Loucy (cell line): ENCODE results near the gene QPRT.

Experiments used
- CTCF ChIP-seq: fragments of 200-600 bp; sonication (generic); conservative IDR thresholded peaks from 2 replicates; pipeline ENCODE4 v1.5.1; 2014; ENCODE audit warnings: mild to moderate bottlenecking, antibody characterized with exemption, low read length
- EZH2phosphoT487 ChIP-seq: fragments of 200-600 bp; IDR thresholded peaks from 2 replicates; pipeline ENCODE4 v1.6.1; 2018; ENCODE audit warnings: antibody characterized with exemption, mild to moderate bottlenecking, moderate library complexity, borderline replicate concordance

- TF ChIP-seq CTCF (no peak), EZH2phosphoT487 (no peak)
These were observed 41.7 kb downstream of the QPRT start for GRCh38 chr16:29720703-29721102.
